GM19025 (cell line): ENCODE results near the gene OR10K1.
"Not testable (repeated sequence)": the region's sequence is repeated elsewhere in the genome, so short reads cannot be mapped to it uniquely, and the experiment has no call there.

Experiments used
- ATAC-seq: cut with Tn5 transposase; IDR thresholded peaks from one replicate; pipeline ENCODE4 v1.9.1; 2021; ENCODE audit warnings: mild to moderate bottlenecking, low read depth, moderate library complexity; ENCODE audit not compliant: unreplicated experiment

OR10K1 gene, protein sequence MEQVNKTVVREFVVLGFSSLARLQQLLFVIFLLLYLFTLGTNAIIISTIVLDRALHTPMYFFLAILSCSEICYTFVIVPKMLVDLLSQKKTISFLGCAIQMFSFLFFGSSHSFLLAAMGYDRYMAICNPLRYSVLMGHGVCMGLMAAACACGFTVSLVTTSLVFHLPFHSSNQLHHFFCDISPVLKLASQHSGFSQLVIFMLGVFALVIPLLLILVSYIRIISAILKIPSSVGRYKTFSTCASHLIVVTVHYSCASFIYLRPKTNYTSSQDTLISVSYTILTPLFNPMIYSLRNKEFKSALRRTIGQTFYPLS

GRCh38 chr1:158461534-158461933, at the start of gene OR10K1:
TSS of gene OR10K1 (plus strand) at chr1:158461834. CDS start at chr1:158465562, 3,728 bp downstream.
- no peak for ATAC-seq

- ATAC-seq, result no peak
These were observed 46.8 kb upstream of the OR10K1 start for GRCh38 chr1:158414651-158415345.

- no peak for ATAC-seq
These were observed 44.0 kb upstream of the OR10K1 start for GRCh38 chr1:158417586-158417985.

DNA sequence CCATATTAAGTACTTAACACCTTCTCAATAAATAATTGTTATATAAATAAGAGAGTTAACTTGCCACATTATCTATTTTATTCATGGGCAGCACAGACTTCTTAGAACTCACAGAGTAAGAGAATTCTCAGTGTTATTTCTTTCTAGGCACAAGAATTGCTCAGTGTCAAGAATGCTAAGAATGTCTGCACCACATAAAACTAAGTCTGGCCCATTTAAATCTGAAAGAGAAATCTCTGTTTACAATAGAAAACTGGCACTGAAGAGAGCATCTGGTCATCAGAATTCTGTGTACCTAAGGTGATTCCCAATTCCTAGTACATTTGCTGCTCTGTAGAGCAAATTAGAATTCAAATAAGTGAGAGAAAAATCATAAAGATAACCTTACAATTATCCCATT, 39.4 kb upstream of the OR10K1 start:
- ATAC-seq, result no peak

DNA sequence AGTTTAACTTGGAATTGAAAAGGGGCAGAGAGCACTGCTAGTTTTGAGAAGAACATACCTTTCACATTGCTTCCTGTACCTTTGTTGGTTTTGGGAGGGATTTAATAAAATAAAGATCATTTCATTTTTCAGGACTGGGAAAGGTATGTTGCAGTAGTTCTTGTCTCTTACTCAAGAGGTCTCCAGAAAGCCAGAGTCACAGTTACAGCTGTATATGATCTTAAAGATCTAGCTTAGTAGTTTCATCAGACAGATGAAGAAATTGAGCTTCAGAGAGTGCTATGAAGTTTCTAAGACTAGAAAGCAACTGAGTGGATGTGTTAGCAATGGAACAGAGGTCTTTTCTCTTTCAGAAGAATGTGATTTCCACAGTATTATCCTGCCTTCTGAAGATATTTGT, 36.6 kb upstream of the OR10K1 start:
- ATAC-seq, result no peak

DNA sequence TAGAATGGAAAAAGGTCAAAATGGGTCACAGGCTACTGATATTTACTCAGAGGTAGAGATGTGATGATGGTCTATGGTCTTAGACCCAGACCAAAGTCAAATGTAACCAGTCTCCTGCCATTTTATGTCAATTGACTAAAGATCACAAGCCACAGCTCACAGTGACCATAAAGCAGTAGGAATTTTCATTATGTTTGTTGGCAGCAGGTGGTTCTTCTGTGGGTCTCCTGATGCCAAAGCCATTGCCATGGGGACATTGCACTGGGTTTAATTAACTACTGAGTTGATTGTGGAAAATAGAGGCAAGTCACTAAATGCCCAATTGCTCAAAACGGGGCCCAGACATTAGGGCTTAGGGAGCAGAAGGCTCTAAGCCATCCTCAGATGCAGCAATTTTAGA, 35.5 kb upstream of the OR10K1 start, which contains the start of gene OR10K2:
TSS of gene OR10K2 (minus strand) at position 101 of the 400 bp plus-strand sequence. CDS start 5,371 bp downstream, outside the sequence.
- ATAC-seq, result no peak

DNA sequence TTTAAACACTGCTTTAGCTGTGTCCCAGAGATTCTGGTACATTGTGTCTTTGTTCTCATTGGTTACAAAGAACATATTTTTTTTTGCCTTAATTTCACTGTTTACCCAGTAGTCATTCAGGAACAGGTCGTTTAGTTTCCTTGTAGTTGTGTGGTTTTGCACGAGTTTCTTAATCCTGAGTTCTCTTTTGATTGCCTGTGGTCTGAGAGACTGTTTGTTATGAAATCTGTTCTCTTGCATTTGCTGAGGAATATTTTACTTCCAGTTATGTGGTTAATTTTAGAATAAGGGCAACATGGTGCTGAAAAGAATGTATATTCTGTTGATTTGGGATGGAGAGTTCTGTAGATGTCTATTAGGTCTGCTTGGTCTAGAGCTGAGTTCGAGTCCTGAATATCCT, 31.5 kb upstream of the OR10K1 start:
- not testable (repeated sequence) for ATAC-seq

- ATAC-seq, result no peak
These were observed 26.9 kb upstream of the OR10K1 start for GRCh38 chr1:158434741-158435140.

DNA sequence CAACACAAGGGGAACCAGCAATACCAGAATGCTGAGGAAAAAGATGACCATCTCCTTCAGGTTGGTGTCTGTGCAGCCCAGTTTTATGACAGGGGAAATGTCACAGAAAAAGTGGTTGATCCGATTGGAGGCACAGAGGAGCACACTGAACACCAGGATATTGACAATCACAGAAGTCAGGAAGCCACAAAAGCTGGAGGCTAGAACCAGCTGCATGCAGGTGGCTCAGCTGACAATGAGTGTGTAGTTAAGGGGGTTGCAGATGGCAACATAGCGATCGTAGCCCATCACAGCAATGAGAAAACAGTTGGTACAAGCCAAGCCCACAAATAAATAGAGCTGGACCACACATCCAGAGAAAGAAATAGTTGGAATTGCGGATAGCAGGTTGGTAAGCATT, 16.3 kb upstream of the OR10K1 start:
- ATAC-seq, result no peak

DNA sequence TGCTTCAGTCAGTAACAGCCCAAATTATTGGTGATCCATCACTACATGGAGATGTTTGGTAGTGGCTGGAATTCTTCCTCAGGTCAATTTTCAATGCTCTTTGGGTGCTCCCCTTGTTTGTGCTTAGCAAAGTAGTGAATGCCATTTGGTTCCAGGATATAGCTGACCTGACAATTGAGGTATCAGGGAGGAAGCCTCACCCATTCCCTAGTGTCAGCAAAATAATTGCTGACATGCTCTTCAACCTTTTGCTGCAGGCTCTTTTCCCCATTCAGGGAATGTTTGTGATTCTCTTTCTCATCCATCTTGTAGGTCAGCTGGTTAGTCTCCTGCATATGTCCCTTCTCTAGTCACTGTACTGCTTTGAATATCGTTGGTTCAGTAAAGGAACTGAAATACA, 7.1 kb upstream of the OR10K1 start:
- no peak for ATAC-seq

DNA sequence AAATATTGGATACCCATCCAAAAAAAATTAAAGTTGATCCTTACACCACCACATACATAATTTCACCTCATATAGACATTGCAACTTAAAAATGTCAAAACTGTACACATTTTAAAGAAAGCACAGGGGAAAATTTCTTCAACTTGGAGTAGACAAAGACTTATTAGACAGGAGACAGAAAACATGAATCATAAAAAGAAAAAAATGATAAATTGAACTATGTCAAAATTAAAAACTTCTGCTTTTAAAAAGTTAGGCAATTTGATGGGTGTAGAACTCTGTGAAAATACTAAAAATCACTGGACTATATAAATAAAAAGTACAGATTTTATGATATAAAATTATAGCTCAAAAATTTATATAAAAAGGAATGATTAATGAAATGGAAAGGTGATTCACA, 4.4 kb upstream of the OR10K1 start:
- ATAC-seq, result no peak

DNA sequence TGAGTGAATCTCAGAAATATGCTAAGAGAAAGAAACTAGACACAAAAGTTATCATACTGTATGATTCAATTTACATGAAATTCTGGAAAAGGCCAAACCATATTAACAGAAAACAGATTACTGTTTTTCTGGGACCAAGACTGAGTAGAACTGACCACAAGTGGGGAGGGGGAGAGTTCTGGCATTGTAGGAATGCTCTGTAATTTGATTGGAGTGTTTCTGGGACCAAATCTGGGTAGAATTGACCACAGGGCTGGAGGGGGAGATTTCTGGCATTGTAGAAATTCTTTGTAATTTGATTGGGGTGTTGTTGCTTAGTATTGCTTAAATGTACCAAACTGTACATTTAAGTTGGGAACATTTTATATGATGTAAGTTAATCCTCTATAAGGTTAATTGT, 3.4 kb upstream of the OR10K1 start:
- no peak for ATAC-seq

DNA sequence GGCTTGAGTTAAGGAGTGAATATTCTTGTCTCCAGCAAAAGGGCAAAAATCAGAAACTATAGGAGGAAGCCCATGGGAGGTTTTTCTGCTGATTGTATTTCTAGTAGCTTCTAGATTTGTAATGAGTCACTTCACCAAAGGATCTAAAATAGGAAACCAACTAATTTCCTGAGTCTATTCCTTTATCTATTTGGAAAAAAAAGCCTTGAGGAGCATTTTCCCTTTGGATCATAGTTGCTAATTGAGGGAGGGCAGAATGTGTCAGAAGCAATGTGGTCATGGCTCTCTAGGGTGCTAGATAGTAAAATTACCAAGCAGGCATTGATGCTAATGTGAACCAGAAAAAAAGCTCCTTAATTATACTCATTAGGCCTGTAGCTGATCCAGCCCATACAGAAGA, 10.3 kb downstream of the OR10K1 start, which contains the start of gene OR10R2:
TSS of gene OR10R2 (plus strand) at position 301 of the 400 bp plus-strand sequence. CDS start 106 bp downstream, outside the sequence.
- ATAC-seq, result no peak

GRCh38 chr1:158485455-158485854, 23.8 kb downstream of the OR10K1 start:
- ATAC-seq, result no peak

GRCh38 chr1:158491316-158491715, 29.7 kb downstream of the OR10K1 start:
- no peak for ATAC-seq

GRCh38 chr1:158493054-158493453, 31.4 kb downstream of the OR10K1 start:
- no peak for ATAC-seq

- no peak for ATAC-seq
These were observed 33.2 kb downstream of the OR10K1 start for GRCh38 chr1:158494796-158495195.

DNA sequence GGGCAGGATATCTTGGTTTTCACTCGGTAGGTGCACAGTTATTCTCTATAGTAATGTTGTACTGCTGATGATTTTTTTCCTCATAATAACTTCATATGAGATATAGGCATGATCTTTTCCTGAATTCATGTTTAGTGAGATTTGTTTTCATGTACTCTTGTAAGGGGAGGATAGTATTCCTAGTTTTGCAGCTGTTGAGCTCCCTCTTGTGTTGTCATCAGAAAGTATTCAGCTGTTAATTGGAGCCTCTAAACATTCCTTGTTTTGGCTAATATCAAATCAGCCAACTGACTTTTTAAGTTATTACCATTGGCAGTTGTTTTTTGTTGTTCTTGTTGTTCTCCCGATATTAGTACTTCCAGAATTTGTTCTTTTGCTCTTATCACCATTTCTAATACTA, 34.7 kb downstream of the OR10K1 start:
- no peak for ATAC-seq

- ATAC-seq, result no peak
These were observed 44.8 kb downstream of the OR10K1 start for GRCh38 chr1:158506369-158506987.

- no peak for ATAC-seq
These were observed 45.9 kb downstream of the OR10K1 start for GRCh38 chr1:158507511-158507910.

- no peak for ATAC-seq
These were observed 48.0 kb downstream of the OR10K1 start for GRCh38 chr1:158509471-158510156.
